CD14-positive monocyte (primary cell): ENCODE measurements around the gene SEMA6B. TPM values are rescaled to one million over a fixed set of nuclear protein-coding genes. Genes with fewer than 3 reads are reported as not detected.

Experiments used
- DNase-seq, 3 donors: peaks; one replicate each; pipeline ENCODE4 v3.0.0-alpha.2; 2011 to 2022
- H2AFZ ChIP-seq: 2 replicates; pipeline ENCODE4 v1.6.0; 2012; ENCODE audit warnings: mild to moderate bottlenecking, low read depth, low read length, inconsistent platforms; ENCODE audit not compliant: insufficient read depth, poor library complexity, severe bottlenecking
- H3K27ac ChIP-seq, 2 donors: 1 replicate in 1 of 2; 2 replicates in 1 of 2; pipeline ENCODE4 v1.5.1; 2012 to 2013; ENCODE audit warnings: low read length in 2 of 2, control low read depth in 1 of 2, inconsistent platforms in 1 of 2, low read depth in 1 of 2, mild to moderate bottlenecking in 1 of 2
- H3K27me3 ChIP-seq, 2 donors: one replicate each; pipeline versions ENCODE4 v1.6.0 to v1.6.1; 2011 to 2013; ENCODE audit warnings: low read length in 2 of 2; ENCODE audit not compliant: control insufficient read depth in 2 of 2, insufficient read depth in 2 of 2
- H3K36me3 ChIP-seq, 2 donors: replicated peaks in 1 of 2; 1 replicate in 1 of 2; 2 replicates in 1 of 2; pipeline versions ENCODE4 v1.5.1 to v1.6.1; 2012 to 2013; ENCODE audit warnings: low read length in 2 of 2, control low read depth in 1 of 2, inconsistent platforms in 1 of 2, mild to moderate bottlenecking in 1 of 2; ENCODE audit not compliant: insufficient read depth in 2 of 2, control insufficient read depth in 1 of 2
- H3K4me1 ChIP-seq, 2 donors: 1 replicate in 1 of 2; 2 replicates in 1 of 2; pipeline versions ENCODE4 v1.5.1 to v1.6.1; 2012 to 2013; ENCODE audit warnings: low read length in 2 of 2, control low read depth in 1 of 2, inconsistent platforms in 1 of 2, mild to moderate bottlenecking in 1 of 2, moderate library complexity in 1 of 2; ENCODE audit not compliant: insufficient read depth in 2 of 2, control insufficient read depth in 1 of 2
- H3K4me2 ChIP-seq: replicated peaks from 2 replicates; pipeline ENCODE3; 2012; ENCODE audit warnings: low read length, moderate library complexity, mild to moderate bottlenecking; ENCODE audit not compliant: poor library complexity, severe bottlenecking; ENCODE audit errors: extremely low read depth
- H3K4me3 ChIP-seq, 3 experiments: fragments of 200-600 bp in 1 of 3; sonication (generic) in 1 of 3; replicated peaks in 1 of 3; 1 replicate in 2 of 3; 2 replicates in 1 of 3; pipeline ENCODE4 v1.5.1; 2011 to 2013; ENCODE audit warnings: low read length in 3 of 3, mild to moderate bottlenecking in 3 of 3, control low read depth in 2 of 3, low read depth in 2 of 3, inconsistent platforms in 1 of 3, moderate library complexity in 1 of 3
- H3K79me2 ChIP-seq: 2 replicates; pipeline ENCODE4 v1.6.0; 2012; ENCODE audit warnings: mild to moderate bottlenecking, control low read depth, inconsistent platforms, low read length, moderate library complexity; ENCODE audit not compliant: insufficient read depth
- H3K9ac ChIP-seq: 2 replicates; pipeline ENCODE4 v1.6.0; 2017; ENCODE audit warnings: low read length, mild to moderate bottlenecking; ENCODE audit not compliant: insufficient read depth, poor library complexity, severe bottlenecking
- H3K9me3 ChIP-seq, 2 donors: replicated peaks in 1 of 2; 1 replicate in 1 of 2; 2 replicates in 1 of 2; pipeline versions ENCODE4 v1.5.1 to v1.6.1; 2012 to 2013; ENCODE audit warnings: low read length in 2 of 2, control low read depth in 1 of 2; ENCODE audit not compliant: control insufficient read depth in 1 of 2, insufficient read depth in 1 of 2
- H4K20me1 ChIP-seq: 2 replicates; pipeline ENCODE4 v1.6.0; 2012; ENCODE audit warnings: mild to moderate bottlenecking, low read length, control low read depth, moderate library complexity; ENCODE audit not compliant: insufficient read depth
- H3K27ac Mint-ChIP-seq, 7 donors: one replicate each; pipeline ENCODE4 v1.8.0; 2020; ENCODE audit warnings: mild to moderate bottlenecking in 7 of 7, mixed read lengths in 7 of 7, moderate library complexity in 6 of 7, inconsistent platforms in 2 of 7
- H3K27me3 Mint-ChIP-seq, 3 donors: one replicate each; pipeline ENCODE4 v1.8.0; 2021 to 2022; ENCODE audit warnings: low read depth in 3 of 3, mild to moderate bottlenecking in 3 of 3, mixed read lengths in 3 of 3, moderate library complexity in 3 of 3, inconsistent platforms in 1 of 3
- H3K36me3 Mint-ChIP-seq, 2 donors: one replicate each; pipeline ENCODE4 v1.8.0; 2020; ENCODE audit warnings: mixed read lengths in 2 of 2, inconsistent platforms in 1 of 2, mild to moderate bottlenecking in 1 of 2
- H3K4me1 Mint-ChIP-seq: one replicate; pipeline ENCODE4 v1.8.0; 2020; ENCODE audit warnings: mild to moderate bottlenecking, mixed read lengths
- H3K4me3 Mint-ChIP-seq, 2 donors: one replicate each; pipeline ENCODE4 v1.8.0; 2020; ENCODE audit warnings: mild to moderate bottlenecking in 2 of 2, mixed read lengths in 2 of 2, moderate library complexity in 1 of 2
- H3K9me3 Mint-ChIP-seq, 7 donors: one replicate each; pipeline ENCODE4 v1.8.0; 2020 to 2022; ENCODE audit warnings: mixed read lengths in 7 of 7, mild to moderate bottlenecking in 6 of 7, moderate library complexity in 6 of 7, inconsistent platforms in 2 of 7
- CTCF ChIP-seq: fragments of 200-600 bp; IDR thresholded peaks from one replicate; pipeline ENCODE4 v1.8.0; 2022; ENCODE audit warnings: antibody characterized with exemption, mild to moderate bottlenecking
- WGBS: methylation state at CpG from one replicate; pipeline ENCODE4 v1.1.5; 2013; ENCODE audit warnings: missing lambda C conversion rate; ENCODE audit not compliant: insufficient coverage; 5-methylcytosine and 5-hydroxymethylcytosine counted together
- intact Hi-C, 2 donors: fragments of 100-400 bp; cut with micrococcal nuclease; formaldehyde crosslinking; loops; one replicate each; pipeline versions ENCODE4 v1.15.0 to v1.15.1; 2023
- polyA plus RNA-seq, 3 donors: library from polyadenylated mRNA; depleted of rRNA in 1 of 3; unstranded in 2 of 3; stranded (reverse) in 1 of 3; fragments of 300-500 nt in 2 of 3; fragments of >200 nt in 1 of 3; fragmentation: Illumina TruSeq in 2 of 3; gene quantifications; 1 replicate in 2 of 3; 2 replicates in 1 of 3; pipeline ENCODE4 v1.2.3, GENCODE V29; 2012 to 2021

Gene SEMA6B
- polyA plus RNA-seq, 3 donors: 0.12 to 1.6 (median 0.87) TPM

- Histone ChIP-seq H2AFZ (no peak overlapping the region), H3K4me1 (peaks cover 0 to 4% of the 10 kb centered on the region in 2 donors), H3K36me3 (no peaks in the 10 kb centered on the region), H3K4me2 (no peak overlapping the region), H3K27me3 (no peaks in the 10 kb centered on the region), H3K9me3 (no peaks in the 10 kb centered on the region), H3K4me3 (no peak overlapping the region), H3K79me2 (no peaks in the 10 kb centered on the region), H3K27ac (no peak overlapping the region), H3K9ac (no peak overlapping the region), H4K20me1 (no peaks in the 10 kb centered on the region)
- WGBS: 92% methylated on average over 4 of the region's 5 CpGs
- intact Hi-C loops: loop anchor here in 1 of 2 donors (10.0 kb wide), 1 partner anchor 257 kb away; no protein-coding TSS in a partner anchor
- H3K4me1 Mint-ChIP-seq: peaks cover 2% of the 10 kb centered on the region
- H3K9me3 Mint-ChIP-seq: peaks cover 0 to 2% (median 0%) of the 10 kb centered on the region in 7 donors
- H3K27ac Mint-ChIP-seq: no peak overlapping the region
- no peak for DNase-seq
- H3K36me3 Mint-ChIP-seq: no peaks in the 10 kb centered on the region
- H3K27me3 Mint-ChIP-seq: peaks cover 0 to 4% (median 3%) of the 10 kb centered on the region in 3 donors
- H3K4me3 Mint-ChIP-seq: no peak overlapping the region
- no peak for TF ChIP-seq CTCF
Observed at GRCh38 chr19:4521888-4522242, 37.6 kb downstream of the SEMA6B start.

GRCh38 chr19:4521170-4521887 lies 38.2 kb downstream of the SEMA6B start:
- H3K4me3 Mint-ChIP-seq: no peak overlapping the region
- Histone ChIP-seq H3K27me3 (no peaks in the 10 kb centered on the region), H3K36me3 (no peaks in the 10 kb centered on the region), H3K27ac (no peak overlapping the region), H4K20me1 (no peaks in the 10 kb centered on the region), H3K9ac (no peak overlapping the region), H3K9me3 (no peaks in the 10 kb centered on the region), H3K79me2 (no peaks in the 10 kb centered on the region), H3K4me3 (no peak overlapping the region), H3K4me2 (no peak overlapping the region), H2AFZ (no peak overlapping the region), H3K4me1 (peaks cover 0 to 4% of the 10 kb centered on the region in 2 donors)
- peaks cover 0 to 7% (median 5%) of the 10 kb centered on the region in 3 donors for H3K27me3 Mint-ChIP-seq
- H3K36me3 Mint-ChIP-seq: no peaks in the 10 kb centered on the region
- H3K27ac Mint-ChIP-seq: no peak overlapping the region
- peaks cover 0 to 2% (median 0%) of the 10 kb centered on the region in 7 donors for H3K9me3 Mint-ChIP-seq
- TF ChIP-seq CTCF: no peak
- intact Hi-C loops: loop anchor here in 1 of 2 donors (10.0 kb wide), 1 partner anchor 257 kb away; no protein-coding TSS in a partner anchor
- H3K4me1 Mint-ChIP-seq: peaks cover 2% of the 10 kb centered on the region
- WGBS: 77% methylated on average over 8 of the region's 11 CpGs
- no peak for DNase-seq
